GM19099 (cell line): ENCODE data around the gene FBF1.

Experiments used
- POLR2A ChIP-seq: IDR thresholded peaks from 3 replicates; pipeline ENCODE4 v1.6.1; 2011; ENCODE audit warnings: low read depth; ENCODE audit not compliant: insufficient read length; ENCODE audit errors: extremely low read depth

Gene FBF1

GRCh38 chr17:75925103-75925502 lies 15.7 kb downstream of the FBF1 start:
- TF ChIP-seq POLR2A: no peak

GRCh38 chr17:75922963-75923874 lies 17.6 kb downstream of the FBF1 start:
- TF ChIP-seq POLR2A: no peak

- TF ChIP-seq POLR2A: no peak
These were observed 18.5 kb downstream of the FBF1 start for GRCh38 chr17:75922173-75922961.

- no peak for TF ChIP-seq POLR2A
These were observed 19.2 kb downstream of the FBF1 start for GRCh38 chr17:75921596-75921995.

DNA sequence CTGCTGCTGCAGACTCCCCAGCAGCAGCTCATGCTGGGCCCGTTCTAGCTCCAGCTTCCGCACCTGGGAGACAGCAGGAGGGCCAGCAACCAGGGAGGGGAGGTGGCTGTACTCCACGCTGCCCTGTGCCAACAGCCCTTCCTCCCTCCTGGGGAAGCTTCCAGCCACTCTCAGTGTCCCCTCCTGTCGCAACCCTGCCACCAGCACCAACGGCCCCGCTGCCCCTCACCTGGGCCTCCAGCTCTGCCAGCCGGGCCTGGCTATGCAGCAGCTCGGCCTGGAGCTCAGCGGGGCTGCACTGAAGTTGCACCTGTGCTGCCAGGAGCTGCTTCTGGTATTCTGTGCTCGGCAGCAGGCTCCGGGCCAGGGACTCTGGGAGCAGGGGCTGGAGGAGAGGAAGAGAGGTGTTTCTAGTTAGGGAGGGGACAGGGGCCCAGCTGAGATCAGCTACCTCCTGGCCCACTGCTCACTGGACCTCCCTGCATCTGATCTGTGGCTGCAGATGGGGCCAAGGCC lies 20.7 kb downstream of the FBF1 start:
- TF ChIP-seq POLR2A: no peak

- no peak for TF ChIP-seq POLR2A
These were observed 21.2 kb downstream of the FBF1 start for GRCh38 chr17:75919611-75920010.

- no peak for TF ChIP-seq POLR2A
These were observed 22.9 kb downstream of the FBF1 start for GRCh38 chr17:75917917-75918445.

GRCh38 chr17:75917141-75917916 lies 23.5 kb downstream of the FBF1 start:
- no peak for TF ChIP-seq POLR2A

DNA sequence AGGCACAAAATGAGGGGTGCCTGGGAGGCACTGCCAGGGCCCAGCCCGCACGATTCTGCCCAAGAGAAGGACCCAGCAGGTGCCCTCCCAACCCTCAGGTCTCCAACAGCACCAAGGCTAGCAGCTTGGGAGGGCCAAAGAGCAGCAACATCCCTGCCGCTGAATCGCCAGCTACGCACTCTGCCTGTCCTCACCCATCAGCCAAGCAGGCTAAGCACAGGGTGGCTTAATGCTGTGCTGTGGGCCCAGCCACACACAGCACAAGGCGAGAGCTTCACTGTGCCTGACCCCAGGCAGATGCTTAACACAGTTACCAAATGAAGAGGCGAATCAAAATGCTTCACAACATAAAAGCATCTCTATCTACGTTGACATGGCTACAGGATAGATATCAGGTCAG lies 25.6 kb downstream of the FBF1 start:
- TF ChIP-seq POLR2A: no peak

DNA sequence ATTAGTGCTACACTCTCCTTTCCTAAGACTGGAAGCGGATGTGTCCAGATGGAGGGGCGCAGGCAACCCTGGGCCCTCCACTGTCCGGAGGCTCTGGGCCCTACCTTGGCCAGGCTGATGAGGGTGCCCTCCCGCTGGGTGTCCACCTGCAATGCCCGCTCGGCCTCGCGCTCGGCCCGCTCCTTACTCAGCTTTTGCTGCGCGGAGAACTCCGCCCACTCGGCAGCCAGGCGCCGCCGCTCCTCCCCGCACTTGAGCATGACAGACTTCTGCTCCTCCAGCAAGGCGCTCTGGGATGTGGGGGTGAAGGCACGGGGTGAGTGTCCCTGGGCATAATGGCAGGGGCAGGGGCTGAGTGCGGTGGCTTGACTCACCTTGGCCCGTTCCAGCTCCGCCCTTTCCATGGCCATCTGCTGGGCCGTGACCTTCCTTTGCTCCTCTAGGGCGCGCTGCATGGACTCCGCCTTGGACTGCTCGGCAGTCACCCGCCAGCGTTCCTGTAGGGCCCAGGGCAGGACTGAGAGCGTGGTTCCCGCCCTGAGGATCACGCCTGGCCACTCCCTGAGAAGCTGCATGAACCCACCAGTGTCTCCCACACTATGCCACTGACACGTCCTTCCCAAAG lies 26.1 kb downstream of the FBF1 start:
- TF ChIP-seq POLR2A: no peak

DNA sequence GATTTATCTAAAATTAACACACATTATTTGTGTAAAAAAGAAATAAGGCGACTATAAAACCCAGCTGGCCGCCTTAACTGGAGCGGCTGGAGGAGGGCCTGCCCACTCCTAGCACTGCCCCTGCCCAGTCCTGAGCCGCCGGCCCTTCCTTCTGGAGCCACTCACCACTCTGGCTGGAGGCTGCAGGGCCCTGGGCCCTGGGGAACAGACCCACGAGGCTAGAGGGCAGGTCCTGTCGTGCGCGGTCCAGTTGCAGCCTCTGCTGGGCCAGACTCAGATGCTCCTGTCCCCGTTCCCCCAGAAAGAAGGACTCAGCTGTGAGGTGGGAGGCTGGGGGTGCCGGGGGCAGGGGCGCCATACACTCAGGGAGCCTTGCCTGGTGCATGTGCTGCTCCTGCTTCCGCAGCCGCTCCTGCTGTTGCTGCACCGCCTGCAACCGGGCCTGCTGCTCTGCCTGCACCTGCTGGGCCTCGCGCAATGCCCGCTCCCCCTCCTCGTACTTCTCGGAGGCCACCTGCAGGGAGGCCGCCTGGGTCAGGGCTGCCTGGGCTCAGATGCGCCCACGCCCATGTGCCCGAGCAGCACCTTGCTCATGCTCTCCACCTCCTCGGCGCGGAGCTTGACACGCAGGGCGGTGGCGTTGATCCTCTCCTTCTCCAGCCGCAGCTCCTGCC lies 27.2 kb downstream of the FBF1 start:
- TF ChIP-seq POLR2A: no peak

- TF ChIP-seq POLR2A: no peak
These were observed 30.1 kb downstream of the FBF1 start for GRCh38 chr17:75910699-75911098.

GRCh38 chr17:75909812-75910274 lies 31.0 kb downstream of the FBF1 start:
- TF ChIP-seq POLR2A: no peak
